B cell (primary cell): Measurements from ENCODE around the gene SPTLC2.

Experiments used
- EZH2 ChIP-seq: IDR thresholded peaks from 2 replicates; pipeline ENCODE4 v1.6.1; 2012; ENCODE audit warnings: borderline replicate concordance, low read depth, mild to moderate bottlenecking, moderate library complexity, low read length; ENCODE audit not compliant: insufficient read depth, poor library complexity, severe bottlenecking
- TF ChIP-seq, protein P1 (sequence below): fragments of 200-600 bp; IDR thresholded peaks from one replicate; pipeline ENCODE4 v1.8.0; 2022; ENCODE audit warnings: antibody characterized with exemption, mild to moderate bottlenecking

DNA sequence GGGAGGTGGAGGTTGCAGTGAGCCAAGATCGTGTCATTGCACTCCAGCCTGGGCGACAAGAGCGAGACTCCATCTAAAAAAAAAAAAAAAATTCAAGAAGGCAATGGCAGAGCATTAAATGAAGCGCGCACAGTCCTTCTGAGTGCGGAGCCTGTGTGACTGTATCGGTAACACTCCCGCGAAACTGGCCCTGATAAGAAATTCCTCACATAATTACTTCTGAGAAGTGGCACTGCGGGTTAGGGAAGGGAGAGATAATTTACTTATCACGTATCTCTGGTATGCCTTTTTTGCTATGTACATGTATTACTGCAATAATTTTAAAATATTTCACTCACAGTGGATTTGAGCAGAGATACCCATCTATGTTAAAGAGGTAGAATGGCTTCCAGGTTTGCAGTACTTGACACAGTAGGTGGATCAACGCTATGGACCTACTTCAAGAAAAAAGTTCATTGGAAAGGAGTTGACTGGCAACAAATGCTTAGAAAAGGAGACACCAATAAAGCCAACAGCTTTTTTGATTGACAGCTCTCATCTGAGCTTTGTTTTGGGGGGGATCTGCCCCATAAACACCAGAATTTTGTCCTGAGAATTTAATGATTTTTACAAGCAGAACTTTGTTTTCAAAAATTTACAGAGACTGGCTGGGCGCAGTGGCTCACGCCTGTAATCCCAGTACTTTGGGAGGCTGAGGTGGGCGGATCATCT, 29.2 kb upstream of the SPTLC2 start:
- TF ChIP-seq EZH2: no peak
- TF ChIP-seq, protein P1, sequence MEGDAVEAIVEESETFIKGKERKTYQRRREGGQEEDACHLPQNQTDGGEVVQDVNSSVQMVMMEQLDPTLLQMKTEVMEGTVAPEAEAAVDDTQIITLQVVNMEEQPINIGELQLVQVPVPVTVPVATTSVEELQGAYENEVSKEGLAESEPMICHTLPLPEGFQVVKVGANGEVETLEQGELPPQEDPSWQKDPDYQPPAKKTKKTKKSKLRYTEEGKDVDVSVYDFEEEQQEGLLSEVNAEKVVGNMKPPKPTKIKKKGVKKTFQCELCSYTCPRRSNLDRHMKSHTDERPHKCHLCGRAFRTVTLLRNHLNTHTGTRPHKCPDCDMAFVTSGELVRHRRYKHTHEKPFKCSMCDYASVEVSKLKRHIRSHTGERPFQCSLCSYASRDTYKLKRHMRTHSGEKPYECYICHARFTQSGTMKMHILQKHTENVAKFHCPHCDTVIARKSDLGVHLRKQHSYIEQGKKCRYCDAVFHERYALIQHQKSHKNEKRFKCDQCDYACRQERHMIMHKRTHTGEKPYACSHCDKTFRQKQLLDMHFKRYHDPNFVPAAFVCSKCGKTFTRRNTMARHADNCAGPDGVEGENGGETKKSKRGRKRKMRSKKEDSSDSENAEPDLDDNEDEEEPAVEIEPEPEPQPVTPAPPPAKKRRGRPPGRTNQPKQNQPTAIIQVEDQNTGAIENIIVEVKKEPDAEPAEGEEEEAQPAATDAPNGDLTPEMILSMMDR: no peak
